Upper lobe of left lung (tissue), 6 donors: ENCODE measurements around the gene TATDN2. TPM values are rescaled to one million over a fixed set of nuclear protein-coding genes. Genes with fewer than 3 reads are reported as not detected.
A peak's percentile ranks its signal among the peaks of the same experiment; 100 is the strongest.

Experiments
- ATAC-seq, 2 donors: fragments of 200-7000 bp; cut with Tn5 transposase; one replicate each; pipeline ENCODE4 v1.9.1; 2022; ENCODE audit warnings: mild to moderate bottlenecking in 2 of 2, moderate library complexity in 2 of 2; ENCODE audit not compliant: low FRiP score in 2 of 2
- DNase-seq, 2 donors: peaks; one replicate each; pipeline ENCODE4 v3.0.0-alpha.2; 2019 to 2020
- H3K27ac ChIP-seq, 4 donors: fragments of 200-600 bp; sonication (generic); one replicate each; pipeline ENCODE4 v1.5.1; 2016 to 2019
- H3K27me3 ChIP-seq, 4 donors: fragments of 200-600 bp; sonication (generic); one replicate each; pipeline ENCODE4 v1.5.1; 2017 to 2019
- H3K36me3 ChIP-seq, 4 donors: fragments of 200-600 bp; sonication (generic); one replicate each; pipeline ENCODE4 v1.5.1; 2016 to 2019
- H3K4me1 ChIP-seq, 4 donors: fragments of 200-600 bp; sonication (generic); one replicate each; pipeline ENCODE4 v1.5.1; 2018 to 2019
- H3K4me3 ChIP-seq, 4 donors: fragments of 200-600 bp; sonication (generic); one replicate each; pipeline ENCODE4 v1.5.1; 2017 to 2019; ENCODE audit warnings: mild to moderate bottlenecking in 2 of 4, moderate library complexity in 1 of 4
- H3K9me3 ChIP-seq, 4 donors: fragments of 200-600 bp; sonication (generic); one replicate each; pipeline ENCODE4 v1.5.1; 2018 to 2019
- EP300 ChIP-seq, 4 donors: sonication (generic); formaldehyde crosslinking; IDR thresholded peaks; one replicate each; pipeline ENCODE4 v1.5.1; 2017; ENCODE audit warnings: antibody characterized with exemption in 4 of 4, control low read depth in 2 of 4
- POLR2A ChIP-seq, 4 donors: fragments of 450-650 bp; IDR thresholded peaks; one replicate each; pipeline ENCODE4 v1.5.1; 2016 to 2017; ENCODE audit warnings: antibody characterized with exemption in 4 of 4, mild to moderate bottlenecking in 2 of 4
- POLR2AphosphoS5 ChIP-seq, 2 donors: sonication (generic); formaldehyde crosslinking; IDR thresholded peaks; one replicate each; pipeline ENCODE4 v1.5.1; 2017; ENCODE audit warnings: antibody characterized with exemption in 2 of 2
- WGBS, 2 donors: methylation state at CpG; one replicate each; pipeline ENCODE4 v1.1.5; 2017 to 2018; 5-methylcytosine and 5-hydroxymethylcytosine counted together
- total RNA-seq, 6 donors: library from RNA; depleted of rRNA in 4 of 6; stranded (reverse); fragments of >200 nt in 4 of 6; gene quantifications; one replicate each; pipeline versions ENCODE4 v1.1.0 to v1.2.1, GENCODE V29; 2016 to 2021
- TF ChIP-seq, protein P1 (sequence below), 6 experiments: fragments of 450-650 bp in 4 of 6; fragments of 200-600 bp in 2 of 6; sonication (generic) in 2 of 6; IDR thresholded peaks; one replicate each; pipeline ENCODE4 v1.5.1; 2016 to 2019; ENCODE audit warnings: antibody characterized with exemption in 6 of 6
- donor health status: DM: no; HTN: no; CAD: no; lungs with moderate emphysema.
- donor health status: DM: no; HTN: yes; CAD: no; lungs with severe emphysema.

Gene TATDN2
- total RNA-seq, 6 donors from 2014 or later, result 20.3 to 34.6 (median 26.0) TPM

DNA sequence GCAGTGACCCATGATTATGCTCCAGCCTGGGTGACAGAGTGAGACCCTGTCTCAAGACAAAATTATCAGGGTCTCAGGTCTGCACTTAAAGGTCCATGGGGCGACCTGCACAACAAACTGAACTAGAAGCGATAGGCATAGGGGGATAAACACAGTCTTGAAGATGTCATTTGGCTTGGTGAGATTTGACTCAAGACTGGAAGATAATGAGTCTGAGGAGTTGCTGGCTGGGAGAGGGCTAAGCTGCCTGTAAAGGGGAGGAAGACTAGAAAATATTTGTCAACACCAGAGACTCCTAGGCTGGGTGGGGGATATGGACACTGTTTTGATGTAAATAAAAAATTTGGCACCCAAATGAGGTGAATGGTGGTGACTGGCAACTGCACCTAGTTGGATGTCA lies 24.7 kb downstream of the TATDN2 start:
- no peak for ATAC-seq
- 93 to 95% methylated on average over 2 of the region's 2 CpGs for WGBS, 2 donors
- no peaks in the 10 kb centered on the region for H3K9me3 ChIP-seq
- H3K4me3 ChIP-seq, result no peak overlapping the region
- no peak for TF ChIP-seq EP300 (IDR thresholded peaks at IDR 0.05)
- no peak for TF ChIP-seq POLR2A (IDR thresholded peaks at IDR 0.05)
- TF ChIP-seq, protein P1, sequence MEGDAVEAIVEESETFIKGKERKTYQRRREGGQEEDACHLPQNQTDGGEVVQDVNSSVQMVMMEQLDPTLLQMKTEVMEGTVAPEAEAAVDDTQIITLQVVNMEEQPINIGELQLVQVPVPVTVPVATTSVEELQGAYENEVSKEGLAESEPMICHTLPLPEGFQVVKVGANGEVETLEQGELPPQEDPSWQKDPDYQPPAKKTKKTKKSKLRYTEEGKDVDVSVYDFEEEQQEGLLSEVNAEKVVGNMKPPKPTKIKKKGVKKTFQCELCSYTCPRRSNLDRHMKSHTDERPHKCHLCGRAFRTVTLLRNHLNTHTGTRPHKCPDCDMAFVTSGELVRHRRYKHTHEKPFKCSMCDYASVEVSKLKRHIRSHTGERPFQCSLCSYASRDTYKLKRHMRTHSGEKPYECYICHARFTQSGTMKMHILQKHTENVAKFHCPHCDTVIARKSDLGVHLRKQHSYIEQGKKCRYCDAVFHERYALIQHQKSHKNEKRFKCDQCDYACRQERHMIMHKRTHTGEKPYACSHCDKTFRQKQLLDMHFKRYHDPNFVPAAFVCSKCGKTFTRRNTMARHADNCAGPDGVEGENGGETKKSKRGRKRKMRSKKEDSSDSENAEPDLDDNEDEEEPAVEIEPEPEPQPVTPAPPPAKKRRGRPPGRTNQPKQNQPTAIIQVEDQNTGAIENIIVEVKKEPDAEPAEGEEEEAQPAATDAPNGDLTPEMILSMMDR (IDR thresholded peaks at IDR 0.05), result no peak
- no peak for TF ChIP-seq POLR2AphosphoS5 (IDR thresholded peaks at IDR 0.05)
- no peaks in the 10 kb centered on the region for H3K27me3 ChIP-seq
- H3K27ac ChIP-seq, result no peak overlapping the region
- DNase-seq, result no peak
- H3K4me1 ChIP-seq, result peaks cover 18 to 29% (median 20%) of the 10 kb centered on the region in 4 donors
- peaks cover 23 to 75% (median 47%) of the 10 kb centered on the region in 4 donors for H3K36me3 ChIP-seq

DNA sequence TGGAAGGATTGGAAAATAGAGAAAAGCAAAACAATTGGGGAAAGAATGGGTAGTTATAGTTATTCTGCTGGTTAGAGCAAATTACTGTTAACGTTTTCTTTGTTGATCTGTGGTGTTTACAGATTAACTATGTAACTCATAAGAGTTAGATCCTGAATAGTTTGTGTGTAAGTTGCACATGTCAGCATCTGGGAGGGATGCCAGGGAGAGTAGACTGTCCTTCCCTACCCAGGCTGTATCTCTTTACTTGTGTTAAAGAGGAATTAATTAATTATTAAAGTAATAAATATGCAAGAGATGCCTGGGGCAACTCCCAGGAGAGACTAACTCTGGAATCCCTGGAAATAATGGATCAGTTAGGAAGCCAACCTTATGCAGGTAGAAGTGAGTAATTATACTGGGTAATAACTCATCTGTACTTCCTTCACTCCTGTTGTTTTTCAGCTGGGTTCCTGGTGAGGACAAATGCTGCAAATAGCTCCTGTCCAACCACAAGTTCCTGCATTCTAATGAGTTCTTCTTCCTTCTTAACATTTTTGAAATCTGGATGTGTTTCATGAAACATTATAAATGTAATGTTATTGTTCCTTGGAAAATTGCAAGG lies 25.5 kb downstream of the TATDN2 start:
- no peak for ATAC-seq
- Histone ChIP-seq H3K27me3 (no peaks in the 10 kb centered on the region), H3K27ac (no peak overlapping the region), H3K9me3 (no peaks in the 10 kb centered on the region), H3K36me3 (peaks cover 25 to 81% (median 54%) of the 10 kb centered on the region in 4 donors), H3K4me1 (peaks cover 18 to 28% (median 20%) of the 10 kb centered on the region in 4 donors), H3K4me3 (no peak overlapping the region)
- TF ChIP-seq EP300 (IDR thresholded peaks at IDR 0.05), result no peak
- no peak for DNase-seq
- 3 to 16% methylated on average over 1 of the region's 1 CpG for WGBS, 2 donors

DNA sequence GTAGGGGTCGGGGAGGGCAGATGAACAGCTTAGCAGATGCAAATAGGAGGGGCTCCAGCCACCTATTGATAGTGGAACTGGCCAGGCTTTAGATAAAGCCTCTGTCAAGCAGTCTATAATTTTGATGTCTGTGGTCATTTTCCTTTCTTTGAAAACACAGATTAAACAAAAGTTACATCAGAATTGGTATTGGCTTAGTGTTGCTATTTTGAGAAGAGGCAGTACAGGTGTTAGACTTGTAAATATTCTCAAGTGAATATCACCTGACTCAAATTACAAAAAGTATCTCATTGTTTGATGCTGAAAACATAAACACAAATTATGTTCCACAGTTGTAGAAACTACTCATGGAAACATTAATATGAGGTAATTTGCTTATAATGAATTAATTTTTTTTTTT lies 26.3 kb downstream of the TATDN2 start:
- H3K27me3 ChIP-seq, result no peaks in the 10 kb centered on the region
- TF ChIP-seq, protein P1 (IDR thresholded peaks at IDR 0.05), result no peak
- TF ChIP-seq EP300 (IDR thresholded peaks at IDR 0.05) (no peak), POLR2AphosphoS5 (IDR thresholded peaks at IDR 0.05) (no peak), POLR2A (IDR thresholded peaks at IDR 0.05) (no peak)
- no peaks in the 10 kb centered on the region for H3K9me3 ChIP-seq
- H3K4me3 ChIP-seq, result no peak overlapping the region
- peaks cover 18 to 28% (median 20%) of the 10 kb centered on the region in 4 donors for H3K4me1 ChIP-seq
- 75 to 85% methylated on average over 1 of the region's 1 CpG for WGBS, 2 donors
- peaks cover 22 to 82% (median 58%) of the 10 kb centered on the region in 4 donors for H3K36me3 ChIP-seq
- no peak overlapping the region for H3K27ac ChIP-seq
- DNase-seq (no peak), ATAC-seq (no peak)

- DNase-seq, result no peak
- no peak overlapping the region for H3K27ac ChIP-seq
- 82 to 89% methylated on average over 3 of the region's 3 CpGs for WGBS, 2 donors
- H3K4me1 ChIP-seq, result peaks cover 18 to 28% (median 20%) of the 10 kb centered on the region in 4 donors
- no peak for TF ChIP-seq EP300 (IDR thresholded peaks at IDR 0.05)
- TF ChIP-seq, protein P1 (IDR thresholded peaks at IDR 0.05), result no peak
- no peak for TF ChIP-seq POLR2AphosphoS5 (IDR thresholded peaks at IDR 0.05)
- no peak for TF ChIP-seq POLR2A (IDR thresholded peaks at IDR 0.05)
- ATAC-seq, result no peak
- no peak overlapping the region for H3K4me3 ChIP-seq
- H3K36me3 ChIP-seq, result peaks cover 17 to 82% (median 55%) of the 10 kb centered on the region in 4 donors
- no peaks in the 10 kb centered on the region for H3K27me3 ChIP-seq
- no peaks in the 10 kb centered on the region for H3K9me3 ChIP-seq
Observed at GRCh38 chr3:10277115-10277625, 28.9 kb downstream of the TATDN2 start.

DNA sequence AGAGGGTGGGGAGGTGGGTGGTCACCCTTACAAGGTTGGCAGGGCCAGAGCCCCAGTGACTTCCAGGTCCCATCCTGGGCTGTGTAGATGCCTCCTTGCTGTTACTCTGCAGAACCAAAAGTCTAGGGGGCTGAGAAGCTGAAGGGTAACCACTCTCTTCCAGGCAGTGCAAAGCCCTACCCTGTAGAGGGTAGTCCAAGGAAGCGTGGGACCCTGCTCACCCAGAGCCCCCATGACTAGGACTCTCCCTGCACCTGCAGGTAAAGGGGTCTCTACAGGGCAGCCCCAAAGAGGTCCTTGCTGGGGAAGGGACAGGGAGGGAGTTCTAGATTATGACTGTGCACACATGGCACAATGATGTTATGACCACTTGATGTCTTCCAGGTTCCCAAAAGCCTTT lies 30.2 kb downstream of the TATDN2 start:
- H3K36me3 ChIP-seq, result peaks cover 17 to 83% (median 57%) of the 10 kb centered on the region in 4 donors
- peak in 1 of 2 donors; percentile 53 for ATAC-seq
- H3K4me3 ChIP-seq, result no peak overlapping the region
- peak overlapping the region in 1 of 4 donors; percentile 22 for H3K27ac ChIP-seq
- TF ChIP-seq, protein P1 (IDR thresholded peaks at IDR 0.05), result no peak
- TF ChIP-seq POLR2A (IDR thresholded peaks at IDR 0.05) (no peak), EP300 (IDR thresholded peaks at IDR 0.05) (no peak), POLR2AphosphoS5 (IDR thresholded peaks at IDR 0.05) (no peak)
- no peaks in the 10 kb centered on the region for H3K9me3 ChIP-seq
- DNase-seq, result no peak
- peaks cover 11 to 16% (median 13%) of the 10 kb centered on the region in 4 donors for H3K4me1 ChIP-seq
- no peaks in the 10 kb centered on the region for H3K27me3 ChIP-seq
- WGBS, 2 donors, result 80% methylated on average over 1 of the region's 1 CpG; no CpG with 5 or more reads in 1 of the 2 donors
